ENCODE results near the gene SH3BP5L. TPM values are rescaled to one million over a fixed set of nuclear protein-coding genes. Genes with fewer than 3 reads are reported as not detected.

The SH3BP5L gene
- total and polyA plus RNA-seq, 4 donors: 16.4 to 25.5 (median 17.5) TPM

- H3K27ac ChIP-seq (ENCODE audit: low read depth in 1 of 2, low read length in 1 of 2): peak overlapping the region; percentile 99 to 100
- no peak for ATAC-seq (ENCODE audit: insufficient read depth, low FRiP score)
- H3K9me3 ChIP-seq (ENCODE audit: control insufficient read depth in 4 of 4, insufficient read depth in 3 of 4, low read length in 3 of 4): no peaks in the 10 kb centered on the region
- H3K4me3 ChIP-seq: peak overlapping the region; percentile 83
- H3K36me3 ChIP-seq (ENCODE audit: control insufficient read depth in 4 of 4, insufficient read depth in 4 of 4, low read length in 4 of 4): peaks cover 0 to 5% (median 4%) of the 10 kb centered on the region in 4 donors
- no peaks in the 10 kb centered on the region for H3K27me3 ChIP-seq (ENCODE audit: control insufficient read depth in 3 of 3, insufficient read depth in 3 of 3, low read length in 2 of 3)
- TF ChIP-seq CTCF (IDR thresholded peaks at IDR 0.05; ENCODE audit: control extremely low read depth, extremely low read depth): no peak
- 14 to 23% methylated on average over 10 of the region's 10 CpGs for WGBS, 2 donors
- H3K9ac ChIP-seq (ENCODE audit: insufficient read depth in 1 of 2, low read length in 2 of 2): peak overlapping the region; percentile 93 to 96
- no peak for DNase-seq
- H3K4me1 ChIP-seq (ENCODE audit: control insufficient read depth in 5 of 5, insufficient read depth in 5 of 5, low read length in 5 of 5): peaks cover 4 to 21% (median 8%) of the 10 kb centered on the region in 5 donors
Measured at GRCh38 chr1:248839168-248839555, 13.4 kb upstream of the SH3BP5L start.

- peak overlapping the region; percentile 99 to 100 for H3K27ac ChIP-seq (ENCODE audit: low read depth in 1 of 2, low read length in 1 of 2)
- ATAC-seq (ENCODE audit: insufficient read depth, low FRiP score): peak; percentile 85
Measured at GRCh38 chr1:248838357-248839167, 12.8 kb upstream of the SH3BP5L start.

GRCh38 chr1:248837781-248838356, 12.2 kb upstream of the SH3BP5L start, which contains the start of gene ZNF672:
ZNF672 (plus strand) TSS chr1:248838224; CDS start chr1:248847275, 9,051 bp downstream.
- Histone ChIP-seq H3K4me1 (ENCODE audit: control insufficient read depth in 5 of 5, insufficient read depth in 5 of 5, low read length in 5 of 5) (peaks cover 4 to 21% (median 8%) of the 10 kb centered on the region in 5 donors), H3K4me3 (peak within 1 kb of the TSS; percentile 83), H3K9me3 (ENCODE audit: control insufficient read depth in 4 of 4, insufficient read depth in 3 of 4, low read length in 3 of 4) (no peaks in the 10 kb centered on the region), H3K36me3 (ENCODE audit: control insufficient read depth in 4 of 4, insufficient read depth in 4 of 4, low read length in 4 of 4) (peaks cover 0 to 5% (median 1%) of the 10 kb centered on the region in 4 donors), H3K9ac (ENCODE audit: insufficient read depth in 1 of 2, low read length in 2 of 2) (peak within 1 kb of the TSS; percentile 93 to 96), H3K27me3 (ENCODE audit: control insufficient read depth in 3 of 3, insufficient read depth in 3 of 3, low read length in 2 of 3) (no peaks in the 10 kb centered on the region), H3K27ac (ENCODE audit: low read depth in 1 of 2, low read length in 1 of 2) (peak within 1 kb of the TSS; percentile 99 to 100)
- 0 to 1% methylated on average over 42 to 48 of the region's 48 CpGs for WGBS, 2 donors
- peak; percentile 99 for DNase-seq
- peak; percentile 94 for ATAC-seq (ENCODE audit: insufficient read depth, low FRiP score)
- TF ChIP-seq CTCF (IDR thresholded peaks at IDR 0.05; ENCODE audit: control extremely low read depth, extremely low read depth): no peak

More at GRCh38 chr1:248838357-248839167, 12.8 kb upstream of the SH3BP5L start:
- WGBS, 2 donors: 0% methylated on average over 51 to 82 of the region's 82 CpGs
- Histone ChIP-seq H3K4me1 (ENCODE audit: control insufficient read depth in 5 of 5, insufficient read depth in 5 of 5, low read length in 5 of 5) (peaks cover 4 to 21% (median 8%) of the 10 kb centered on the region in 5 donors), H3K27me3 (ENCODE audit: control insufficient read depth in 3 of 3, insufficient read depth in 3 of 3, low read length in 2 of 3) (no peaks in the 10 kb centered on the region), H3K36me3 (ENCODE audit: control insufficient read depth in 4 of 4, insufficient read depth in 4 of 4, low read length in 4 of 4) (peaks cover 0 to 5% (median 4%) of the 10 kb centered on the region in 4 donors), H3K9ac (ENCODE audit: insufficient read depth in 1 of 2, low read length in 2 of 2) (peak overlapping the region; percentile 93 to 96), H3K4me3 (peak overlapping the region; percentile 83), H3K9me3 (ENCODE audit: control insufficient read depth in 4 of 4, insufficient read depth in 3 of 4, low read length in 3 of 4) (no peaks in the 10 kb centered on the region)
- TF ChIP-seq CTCF (IDR thresholded peaks at IDR 0.05; ENCODE audit: control extremely low read depth, extremely low read depth): no peak
- DNase-seq: peak; percentile 92

Data from lung (tissue), 12 donors.